Suprapubic skin (tissue), 4 donors: ENCODE data around the gene METTL17. TPM values are rescaled to one million over a fixed set of nuclear protein-coding genes. Genes with fewer than 3 reads are reported as not detected.
A peak's percentile ranks its signal among the peaks of the same experiment; 100 is the strongest.
"Not testable (repeated sequence)": the region's sequence is repeated elsewhere in the genome, so short reads cannot be mapped to it uniquely, and the experiment has no call there.

Source experiments
- DNase-seq, 2 donors: peaks; one replicate each; pipeline ENCODE4 v3.0.0-alpha.2; 2019; ENCODE audit warnings: low spot score in 2 of 2
- H3K27ac ChIP-seq: fragments of 200-600 bp; sonication (generic); one replicate; pipeline ENCODE4 v1.5.1; 2019
- H3K27me3 ChIP-seq: fragments of 200-600 bp; sonication (generic); one replicate; pipeline ENCODE4 v1.5.1; 2019
- H3K36me3 ChIP-seq: fragments of 200-600 bp; sonication (generic); one replicate; pipeline ENCODE4 v1.5.1; 2019
- H3K4me1 ChIP-seq: fragments of 200-600 bp; sonication (generic); one replicate; pipeline ENCODE4 v1.5.1; 2019
- H3K4me3 ChIP-seq: fragments of 200-600 bp; sonication (generic); one replicate; pipeline ENCODE4 v1.5.1; 2019; ENCODE audit warnings: mild to moderate bottlenecking
- H3K9me3 ChIP-seq: fragments of 200-600 bp; sonication (generic); one replicate; pipeline ENCODE4 v1.5.1; 2019
- EP300 ChIP-seq: sonication (generic); formaldehyde crosslinking; IDR thresholded peaks from one replicate; pipeline ENCODE4 v1.6.1; 2017; ENCODE audit warnings: antibody characterized with exemption
- POLR2A ChIP-seq, 2 donors: fragments of 450-650 bp; IDR thresholded peaks; one replicate each; pipeline ENCODE4 v1.6.1; 2017; ENCODE audit warnings: antibody characterized with exemption in 2 of 2, mild to moderate bottlenecking in 2 of 2, moderate library complexity in 2 of 2
- POLR2AphosphoS5 ChIP-seq, 3 donors: sonication (generic); formaldehyde crosslinking; IDR thresholded peaks; one replicate each; pipeline ENCODE4 v1.6.1; 2017; ENCODE audit warnings: antibody characterized with exemption in 3 of 3
- WGBS: methylation state at CpG from one replicate; pipeline ENCODE4 v1.1.5; 2018; 5-methylcytosine and 5-hydroxymethylcytosine counted together
- total RNA-seq, 4 donors: library from RNA; depleted of rRNA; stranded (reverse); fragments of >200 nt; gene quantifications; one replicate each; pipeline ENCODE4 v1.1.0, GENCODE V29; 2016
- TF ChIP-seq, protein P1 (sequence below), 2 donors: fragments of 200-600 bp in 1 of 2; fragments of 450-650 bp in 1 of 2; sonication (generic) in 1 of 2; IDR thresholded peaks; one replicate each; pipeline ENCODE4 v1.5.1; 2016 to 2019; ENCODE audit warnings: antibody characterized with exemption in 2 of 2, mild to moderate bottlenecking in 1 of 2, moderate library complexity in 1 of 2

METTL17 gene
- total RNA-seq, 4 donors from 2014 or later: 64.9 to 332 (median 96.3) TPM

DNA sequence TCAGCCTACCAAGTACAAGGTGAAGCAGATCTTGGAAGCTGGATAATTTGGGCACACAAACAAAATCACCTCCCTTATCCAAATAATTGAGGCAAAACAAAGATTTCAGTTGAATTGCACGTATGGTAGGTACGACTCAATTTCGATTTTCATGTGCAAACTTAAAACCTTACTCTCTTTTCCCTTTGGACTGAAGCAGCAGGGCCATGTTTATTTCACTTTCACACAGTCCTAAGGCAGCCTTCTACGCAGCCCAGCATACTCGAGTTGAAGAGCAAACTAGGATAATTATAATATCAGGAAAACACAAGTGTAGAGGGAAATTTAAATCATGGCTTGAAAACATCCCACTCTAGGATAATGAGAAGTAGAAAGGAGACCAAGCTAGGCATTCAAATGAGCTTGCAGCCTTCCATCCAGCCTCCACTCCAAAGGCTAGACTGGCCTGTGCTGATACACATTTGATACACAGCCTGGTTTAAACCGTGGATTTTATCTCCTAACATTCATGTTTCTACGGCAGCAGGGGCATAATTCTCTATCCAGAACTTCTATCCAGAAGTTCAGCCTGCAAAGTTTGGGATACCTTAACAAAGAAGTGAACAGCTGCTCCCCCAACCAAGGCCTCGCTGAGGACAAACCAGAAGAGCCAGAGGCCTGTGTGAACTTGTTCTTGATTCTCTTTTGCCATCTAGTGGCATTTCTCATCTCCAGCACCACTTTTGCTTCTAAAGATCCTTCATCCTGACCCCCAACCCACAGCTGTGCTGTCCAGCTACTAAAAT is 50.0 kb downstream of the METTL17 start:
- no peak for DNase-seq
- Histone ChIP-seq H3K9me3 (no peaks in the 10 kb centered on the region), H3K27ac (peak overlapping the region; percentile 73), H3K4me1 (peaks cover 60% of the 10 kb centered on the region), H3K36me3 (no peaks in the 10 kb centered on the region), H3K4me3 (no peak overlapping the region), H3K27me3 (no peaks in the 10 kb centered on the region)
- TF ChIP-seq, protein P1, sequence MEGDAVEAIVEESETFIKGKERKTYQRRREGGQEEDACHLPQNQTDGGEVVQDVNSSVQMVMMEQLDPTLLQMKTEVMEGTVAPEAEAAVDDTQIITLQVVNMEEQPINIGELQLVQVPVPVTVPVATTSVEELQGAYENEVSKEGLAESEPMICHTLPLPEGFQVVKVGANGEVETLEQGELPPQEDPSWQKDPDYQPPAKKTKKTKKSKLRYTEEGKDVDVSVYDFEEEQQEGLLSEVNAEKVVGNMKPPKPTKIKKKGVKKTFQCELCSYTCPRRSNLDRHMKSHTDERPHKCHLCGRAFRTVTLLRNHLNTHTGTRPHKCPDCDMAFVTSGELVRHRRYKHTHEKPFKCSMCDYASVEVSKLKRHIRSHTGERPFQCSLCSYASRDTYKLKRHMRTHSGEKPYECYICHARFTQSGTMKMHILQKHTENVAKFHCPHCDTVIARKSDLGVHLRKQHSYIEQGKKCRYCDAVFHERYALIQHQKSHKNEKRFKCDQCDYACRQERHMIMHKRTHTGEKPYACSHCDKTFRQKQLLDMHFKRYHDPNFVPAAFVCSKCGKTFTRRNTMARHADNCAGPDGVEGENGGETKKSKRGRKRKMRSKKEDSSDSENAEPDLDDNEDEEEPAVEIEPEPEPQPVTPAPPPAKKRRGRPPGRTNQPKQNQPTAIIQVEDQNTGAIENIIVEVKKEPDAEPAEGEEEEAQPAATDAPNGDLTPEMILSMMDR (IDR thresholded peaks at IDR 0.05): peak; percentile 46 to 52
- TF ChIP-seq EP300: no peak
- 43% methylated on average over 8 of the region's 8 CpGs for WGBS

DNA sequence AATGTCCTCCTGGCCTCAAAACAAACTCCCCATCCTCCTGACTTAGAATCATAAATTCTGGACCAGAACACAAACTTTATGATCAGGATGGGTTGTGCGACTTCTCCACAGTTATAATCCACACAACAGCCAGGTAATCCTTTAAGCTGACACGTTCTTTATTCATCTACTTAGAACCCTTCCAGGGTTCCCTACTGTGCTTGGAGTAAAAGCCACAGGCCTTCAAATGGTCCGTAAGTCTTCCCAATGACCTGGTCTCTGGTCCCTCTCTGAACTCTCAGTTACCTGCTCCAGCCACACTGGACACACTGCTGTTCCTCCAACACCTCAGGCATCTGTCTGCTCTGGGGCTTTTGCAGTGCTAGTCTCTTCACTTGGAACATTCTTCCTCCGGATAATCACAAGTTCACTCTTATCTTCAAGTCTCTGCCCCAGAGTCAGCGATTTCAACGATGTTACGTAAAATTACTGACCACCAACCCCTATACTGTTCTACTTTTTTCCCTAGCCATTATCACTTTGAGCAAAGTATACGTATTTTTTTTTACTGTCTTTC is 50.7 kb downstream of the METTL17 start:
- Histone ChIP-seq H3K9me3 (no peaks in the 10 kb centered on the region), H3K4me1 (peaks cover 60% of the 10 kb centered on the region), H3K27me3 (no peaks in the 10 kb centered on the region), H3K4me3 (no peak overlapping the region), H3K27ac (peak overlapping the region; percentile 73), H3K36me3 (no peaks in the 10 kb centered on the region)
- WGBS: 69% methylated on average over 8 of the region's 8 CpGs
- no peak for DNase-seq
- TF ChIP-seq POLR2AphosphoS5 (IDR thresholded peaks at IDR 0.05) (no peak), POLR2A (IDR thresholded peaks at IDR 0.05) (no peak), EP300 (no peak)
- TF ChIP-seq, protein P1 (IDR thresholded peaks at IDR 0.05): no peak

DNA sequence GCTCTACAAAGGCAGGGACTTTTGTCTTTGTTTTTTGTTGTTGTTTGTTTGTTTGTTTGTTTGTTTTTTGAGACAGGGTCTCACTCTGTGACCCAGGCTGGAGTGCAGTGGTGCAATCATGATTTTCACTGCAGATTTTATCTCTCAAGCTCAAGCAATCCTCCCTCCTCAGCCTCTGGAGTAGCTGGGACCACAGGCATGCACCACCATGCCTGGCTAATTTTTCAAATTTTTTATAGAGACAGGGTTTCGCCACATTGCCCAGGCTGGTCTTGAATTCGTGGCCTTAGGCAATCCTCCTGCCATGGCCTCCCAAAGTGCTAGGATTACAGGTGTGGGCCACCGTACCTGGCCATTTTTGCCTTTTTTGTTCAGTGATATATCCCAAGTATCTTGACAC is 51.2 kb downstream of the METTL17 start:
- DNase-seq, H3K27me3 ChIP-seq, H3K4me3 ChIP-seq, H3K9me3 ChIP-seq, H3K36me3 ChIP-seq: not testable (repeated sequence)
- Histone ChIP-seq H3K4me1 (peaks cover 60% of the 10 kb centered on the region), H3K27ac (peak overlapping the region; percentile 64)
- 87% methylated on average over 3 of the region's 3 CpGs for WGBS

DNA sequence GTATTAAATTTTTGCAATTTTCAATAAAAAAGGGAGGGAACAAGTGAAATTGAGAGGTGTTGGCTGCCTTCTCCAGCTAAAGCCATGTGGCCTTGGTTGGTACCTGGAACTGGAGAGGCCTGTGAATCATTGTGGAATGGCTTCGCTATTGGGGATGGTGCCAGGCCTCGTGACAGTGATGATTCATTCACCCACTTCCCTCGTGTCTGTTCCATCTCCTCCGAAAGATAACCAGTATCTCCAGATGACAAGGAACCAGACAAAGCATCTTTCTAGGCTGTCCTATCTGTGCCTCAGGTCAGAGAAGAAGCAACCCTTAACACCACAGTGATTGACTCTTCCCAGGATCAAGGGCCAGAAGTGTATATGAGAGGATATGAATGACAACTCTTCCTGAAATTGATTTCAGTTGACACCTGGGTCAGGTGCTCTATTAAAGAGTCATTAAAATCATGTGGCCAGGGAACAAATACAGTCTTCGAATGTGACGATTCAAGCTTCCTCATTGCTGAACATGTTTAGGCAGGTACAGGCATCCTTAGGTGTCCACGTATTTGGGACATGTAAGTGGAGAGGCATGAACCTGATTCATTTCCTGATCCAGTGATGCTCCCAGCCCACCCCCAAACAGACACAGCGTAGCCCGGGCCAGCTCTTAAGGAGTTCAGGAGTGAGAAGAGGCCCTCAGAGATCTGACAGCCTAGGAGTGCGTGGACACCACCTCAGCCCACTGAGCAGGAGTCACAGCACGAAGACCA is 52.1 kb downstream of the METTL17 start, which contains the start of gene RNASE7:
TSS of gene RNASE7 (plus strand) at position 687 of the 758 bp plus-strand sequence. CDS start 631 bp downstream, outside the sequence.
- Histone ChIP-seq H3K9me3 (no peaks in the 10 kb centered on the region), H3K4me1 (peaks cover 60% of the 10 kb centered on the region), H3K4me3 (no peak within 1 kb of the TSS), H3K27ac (peak within 1 kb of the TSS; percentile 64), H3K36me3 (no peaks in the 10 kb centered on the region), H3K27me3 (no peaks in the 10 kb centered on the region)
- WGBS: 48% methylated on average over 11 of the region's 11 CpGs
- DNase-seq: no peak
- TF ChIP-seq POLR2A (IDR thresholded peaks at IDR 0.05): no peak
- no peak for TF ChIP-seq POLR2AphosphoS5 (IDR thresholded peaks at IDR 0.05)
- TF ChIP-seq, protein P1 (IDR thresholded peaks at IDR 0.05): no peak

DNA sequence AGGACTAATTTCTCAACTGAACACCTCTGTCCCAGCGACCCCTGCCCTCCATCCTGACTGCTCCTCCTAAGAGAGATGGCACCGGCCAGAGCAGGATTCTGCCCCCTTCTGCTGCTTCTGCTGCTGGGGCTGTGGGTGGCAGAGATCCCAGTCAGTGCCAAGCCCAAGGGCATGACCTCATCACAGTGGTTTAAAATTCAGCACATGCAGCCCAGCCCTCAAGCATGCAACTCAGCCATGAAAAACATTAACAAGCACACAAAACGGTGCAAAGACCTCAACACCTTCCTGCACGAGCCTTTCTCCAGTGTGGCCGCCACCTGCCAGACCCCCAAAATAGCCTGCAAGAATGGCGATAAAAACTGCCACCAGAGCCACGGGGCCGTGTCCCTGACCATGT is 53.1 kb downstream of the METTL17 start:
- WGBS: 64% methylated on average over 8 of the region's 8 CpGs
- Histone ChIP-seq H3K36me3 (no peaks in the 10 kb centered on the region), H3K4me3 (no peak overlapping the region), H3K4me1 (peaks cover 60% of the 10 kb centered on the region), H3K27me3 (no peaks in the 10 kb centered on the region), H3K9me3 (no peaks in the 10 kb centered on the region), H3K27ac (no peak overlapping the region)
- DNase-seq: no peak
- TF ChIP-seq, protein P1 (IDR thresholded peaks at IDR 0.05): no peak
- TF ChIP-seq POLR2AphosphoS5 (IDR thresholded peaks at IDR 0.05): no peak
- no peak for TF ChIP-seq EP300
- TF ChIP-seq POLR2A (IDR thresholded peaks at IDR 0.05): no peak
